Karpas-422 (cell line): ENCODE measurements around the gene UCK1. TPM values are rescaled to one million over a fixed set of nuclear protein-coding genes. Genes with fewer than 3 reads are reported as not detected.

Experiments used
- DNase-seq: peaks from one replicate; pipeline ENCODE4 v3.0.0-alpha.2; 2015
- H2AFZ ChIP-seq: fragments of 200-600 bp; sonication (generic); 2 replicates; pipeline ENCODE4 v1.6.1; 2014; ENCODE audit warnings: antibody characterized with exemption, low read length, mixed read lengths
- H3K27ac ChIP-seq: fragments of 200-600 bp; sonication (generic); 2 replicates; pipeline ENCODE4 v1.5.1; 2014; ENCODE audit warnings: mild to moderate bottlenecking, low read length, moderate library complexity
- H3K27me3 ChIP-seq: fragments of 200-600 bp; sonication (generic); 2 replicates; pipeline ENCODE4 v1.6.1; 2014; ENCODE audit warnings: low read length, mixed read lengths
- H3K36me3 ChIP-seq: fragments of 200-600 bp; sonication (generic); 2 replicates; pipeline ENCODE4 v1.6.1; 2014; ENCODE audit warnings: low read length, mixed read lengths; ENCODE audit not compliant: insufficient read depth
- H3K4me1 ChIP-seq: fragments of 200-600 bp; sonication (generic); 2 replicates; pipeline ENCODE4 v1.6.1; 2014; ENCODE audit warnings: mild to moderate bottlenecking, low read length, mixed read lengths
- H3K4me2 ChIP-seq: fragments of 200-600 bp; sonication (generic); 2 replicates; pipeline ENCODE4 v1.6.1; 2014; ENCODE audit warnings: low read length, low read depth, mild to moderate bottlenecking; ENCODE audit not compliant: poor library complexity, severe bottlenecking
- H3K4me3 ChIP-seq: fragments of 200-600 bp; sonication (generic); 2 replicates; pipeline ENCODE4 v1.5.1; 2014; ENCODE audit warnings: mild to moderate bottlenecking, antibody characterized with exemption, low read length, mixed read lengths
- H3K79me2 ChIP-seq: fragments of 200-600 bp; sonication (generic); 2 replicates; pipeline ENCODE4 v1.6.1; 2014; ENCODE audit warnings: mild to moderate bottlenecking, low read length, mixed read lengths
- H3K9ac ChIP-seq: fragments of 200-600 bp; sonication (generic); 2 replicates; pipeline ENCODE4 v1.6.0; 2014; ENCODE audit warnings: low read length
- H3K9me2 ChIP-seq: fragments of 200-600 bp; sonication (generic), shearing (Covaris generic); replicated peaks from 2 replicates; pipeline ENCODE4 v1.6.0; 2014; ENCODE audit warnings: mild to moderate bottlenecking, low read length, moderate library complexity; ENCODE audit not compliant: insufficient read depth
- H3K9me3 ChIP-seq: fragments of 300-700, 200-600 bp; sonication (generic); 2 replicates; pipeline ENCODE4 v1.6.1; 2014; ENCODE audit warnings: low read length, mixed read lengths
- H4K20me1 ChIP-seq: fragments of 200-600 bp; sonication (generic); 2 replicates; pipeline ENCODE4 v1.6.1; 2014; ENCODE audit warnings: mild to moderate bottlenecking, antibody characterized with exemption, low read length, low read depth; ENCODE audit not compliant: insufficient read depth
- total RNA-seq: library from RNA; depleted of rRNA; stranded (reverse); fragments of >200 nt; shearing (Covaris generic); gene quantifications from 2 replicates; pipeline ENCODE4 v1.2.3, GENCODE V29; 2014; ENCODE audit warnings: low replicate concordance

Gene UCK1
- total RNA-seq, 1 experiment from 2014 or later = 8.0 TPM

GRCh38 chr9:131513177-131513576 lies 17.9 kb downstream of the UCK1 start:
- Histone ChIP-seq H3K36me3 (peaks cover 58% of the 10 kb centered on the region), H3K9me3 (no peaks in the 10 kb centered on the region), H3K79me2 (no peaks in the 10 kb centered on the region), H2AFZ (no peak overlapping the region), H3K27ac (no peak overlapping the region), H4K20me1 (0 out of 2 replicates have a peak, but pooled peaks cover 3% of the 10 kb centered on the region), H3K9me2 (no peaks in the 10 kb centered on the region), H3K4me2 (no peak overlapping the region), H3K27me3 (no peaks in the 10 kb centered on the region), H3K9ac (no peak overlapping the region), H3K4me1 (no peaks in the 10 kb centered on the region), H3K4me3 (no peak overlapping the region)
- DNase-seq = no peak

- H3K4me1 ChIP-seq = no peaks in the 10 kb centered on the region
- no peak overlapping the region for H3K4me2 ChIP-seq
- no peak overlapping the region for H2AFZ ChIP-seq
- H3K36me3 ChIP-seq = peaks cover 60% of the 10 kb centered on the region
- no peaks in the 10 kb centered on the region for H3K79me2 ChIP-seq
- DNase-seq = no peak
- no peak overlapping the region for H3K27ac ChIP-seq
- H4K20me1 ChIP-seq = 0 out of 2 replicates have a peak, but pooled peaks cover 3% of the 10 kb centered on the region
- no peaks in the 10 kb centered on the region for H3K9me2 ChIP-seq
- no peaks in the 10 kb centered on the region for H3K9me3 ChIP-seq
- no peak overlapping the region for H3K9ac ChIP-seq
- no peak overlapping the region for H3K4me3 ChIP-seq
- H3K27me3 ChIP-seq = no peaks in the 10 kb centered on the region
These were observed 19.2 kb downstream of the UCK1 start for GRCh38 chr9:131511880-131512279.

GRCh38 chr9:131511416-131511815 lies 19.6 kb downstream of the UCK1 start:
- no peaks in the 10 kb centered on the region for H3K9me3 ChIP-seq
- no peak overlapping the region for H3K27ac ChIP-seq
- H4K20me1 ChIP-seq = 0 out of 2 replicates have a peak, but pooled peaks cover 3% of the 10 kb centered on the region
- no peaks in the 10 kb centered on the region for H3K4me1 ChIP-seq
- no peak overlapping the region for H3K4me2 ChIP-seq
- DNase-seq = no peak
- H3K79me2 ChIP-seq = no peaks in the 10 kb centered on the region
- no peak overlapping the region for H2AFZ ChIP-seq
- H3K36me3 ChIP-seq = peaks cover 56% of the 10 kb centered on the region
- H3K27me3 ChIP-seq = no peaks in the 10 kb centered on the region
- H3K9me2 ChIP-seq = no peaks in the 10 kb centered on the region
- no peak overlapping the region for H3K4me3 ChIP-seq
- H3K9ac ChIP-seq = no peak overlapping the region

DNA sequence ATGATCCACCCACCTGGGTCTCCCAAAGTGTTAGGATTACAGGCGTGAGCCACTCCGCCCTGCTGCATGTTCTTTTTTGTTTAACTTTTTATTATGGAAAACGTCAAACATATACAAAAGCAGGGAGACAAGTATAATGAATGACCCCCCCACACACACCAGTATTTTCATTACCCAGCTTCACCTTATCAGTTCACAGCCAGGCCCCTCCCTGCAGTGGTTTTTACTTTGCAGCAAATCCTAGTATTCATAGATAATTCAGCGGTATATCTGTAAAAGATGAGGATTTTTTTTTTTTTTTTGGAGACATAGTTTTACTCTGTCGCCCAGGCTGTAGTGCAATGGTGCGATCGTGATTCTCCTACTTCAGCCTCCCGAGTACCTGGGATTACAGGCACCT lies 26.1 kb downstream of the UCK1 start:
- H3K9ac ChIP-seq = no peak overlapping the region
- H3K27me3 ChIP-seq = no peaks in the 10 kb centered on the region
- H3K27ac ChIP-seq = no peak overlapping the region
- peaks cover 17% of the 10 kb centered on the region for H3K79me2 ChIP-seq
- H3K9me2 ChIP-seq = no peaks in the 10 kb centered on the region
- H2AFZ ChIP-seq = no peak overlapping the region
- no peak overlapping the region for H3K4me3 ChIP-seq
- H3K4me1 ChIP-seq = peaks cover 12% of the 10 kb centered on the region
- 0 out of 2 replicates have a peak, but pooled peaks cover 3% of the 10 kb centered on the region for H4K20me1 ChIP-seq
- no peaks in the 10 kb centered on the region for H3K9me3 ChIP-seq
- H3K4me2 ChIP-seq = no peak overlapping the region
- peaks cover 14% of the 10 kb centered on the region; the same call in 1 of the 2 replicates for H3K36me3 ChIP-seq
- DNase-seq = no peak

- Histone ChIP-seq H3K27ac (no peak overlapping the region; the same call in 1 of the 2 replicates), H3K36me3 (peaks cover 14% of the 10 kb centered on the region; the same call in 1 of the 2 replicates), H3K4me2 (peak overlapping the region; percentile 95), H3K9ac (peak overlapping the region; percentile 91), H3K4me1 (peaks cover 12% of the 10 kb centered on the region), H3K79me2 (peaks cover 17% of the 10 kb centered on the region), H3K9me3 (no peaks in the 10 kb centered on the region), H3K4me3 (peak overlapping the region; percentile 93), H2AFZ (no peak overlapping the region), H4K20me1 (0 out of 2 replicates have a peak, but pooled peaks cover 3% of the 10 kb centered on the region), H3K27me3 (no peaks in the 10 kb centered on the region), H3K9me2 (no peaks in the 10 kb centered on the region)
- DNase-seq = no peak
These were observed 27.2 kb downstream of the UCK1 start for GRCh38 chr9:131503626-131504465.

DNA sequence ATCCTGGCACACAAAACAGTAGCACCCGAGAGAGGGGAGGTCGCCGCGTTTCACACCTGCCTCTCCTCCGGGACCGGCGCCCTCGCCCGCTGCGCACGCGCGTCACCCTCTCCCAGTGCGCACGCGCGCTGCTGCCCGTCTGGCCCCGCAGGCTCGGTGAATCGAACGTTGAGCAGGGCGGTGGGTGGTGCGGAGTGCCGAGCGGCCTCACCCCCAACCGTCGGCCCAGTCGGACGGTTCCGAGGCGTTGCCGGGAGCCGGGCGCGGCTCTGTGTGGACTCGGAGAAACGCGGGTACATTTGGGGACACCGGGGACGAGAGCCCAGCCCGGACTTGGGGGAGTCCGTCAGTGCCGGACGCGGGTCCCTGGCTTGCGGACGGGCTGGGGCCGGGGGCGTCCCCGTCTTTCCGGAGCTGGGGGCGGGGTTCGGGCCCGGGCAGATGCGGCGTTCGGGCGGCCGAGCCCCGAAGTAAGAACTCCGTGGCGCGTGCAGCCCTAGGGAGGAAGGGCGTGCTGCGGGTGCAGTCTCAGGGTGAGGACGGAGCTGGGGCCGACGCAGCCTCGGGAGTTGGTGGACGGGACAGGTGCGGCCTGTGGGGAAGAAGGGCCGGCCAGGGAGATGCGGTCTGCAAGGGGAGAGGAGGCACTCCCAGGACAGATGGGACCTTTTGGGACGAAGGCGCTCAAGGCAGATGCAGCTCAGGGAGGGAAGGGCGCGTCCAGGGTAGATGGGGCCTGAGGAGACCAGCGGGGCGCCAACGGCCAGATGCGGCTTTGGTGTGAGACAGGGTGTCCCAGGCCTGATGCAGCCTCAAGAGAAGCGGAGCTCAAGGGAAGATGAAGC lies 28.1 kb downstream of the UCK1 start, which contains the start of gene POMT1:
POMT1 (plus strand) TSS at position 138 of the 845 bp plus-strand sequence. CDS start 1,301 bp downstream, outside the sequence.
- H3K79me2 ChIP-seq = peaks cover 17% of the 10 kb centered on the region
- peak within 1 kb of the TSS; percentile 95 for H3K4me2 ChIP-seq
- 0 out of 2 replicates have a peak, but pooled peaks cover 3% of the 10 kb centered on the region for H4K20me1 ChIP-seq
- H2AFZ ChIP-seq = peak within 1 kb of the TSS; percentile 48; the same call in 1 of the 2 replicates
- H3K9me2 ChIP-seq = no peaks in the 10 kb centered on the region
- peaks cover 15% of the 10 kb centered on the region; the same call in 1 of the 2 replicates for H3K36me3 ChIP-seq
- peak within 1 kb of the TSS; percentile 42; the same call in 1 of the 2 replicates for H3K27ac ChIP-seq
- peak within 1 kb of the TSS; percentile 93 for H3K4me3 ChIP-seq
- H3K9me3 ChIP-seq = no peaks in the 10 kb centered on the region
- peak; percentile 95 for DNase-seq
- peak within 1 kb of the TSS; percentile 91 for H3K9ac ChIP-seq
- H3K27me3 ChIP-seq = no peaks in the 10 kb centered on the region
- peaks cover 12% of the 10 kb centered on the region for H3K4me1 ChIP-seq

DNA sequence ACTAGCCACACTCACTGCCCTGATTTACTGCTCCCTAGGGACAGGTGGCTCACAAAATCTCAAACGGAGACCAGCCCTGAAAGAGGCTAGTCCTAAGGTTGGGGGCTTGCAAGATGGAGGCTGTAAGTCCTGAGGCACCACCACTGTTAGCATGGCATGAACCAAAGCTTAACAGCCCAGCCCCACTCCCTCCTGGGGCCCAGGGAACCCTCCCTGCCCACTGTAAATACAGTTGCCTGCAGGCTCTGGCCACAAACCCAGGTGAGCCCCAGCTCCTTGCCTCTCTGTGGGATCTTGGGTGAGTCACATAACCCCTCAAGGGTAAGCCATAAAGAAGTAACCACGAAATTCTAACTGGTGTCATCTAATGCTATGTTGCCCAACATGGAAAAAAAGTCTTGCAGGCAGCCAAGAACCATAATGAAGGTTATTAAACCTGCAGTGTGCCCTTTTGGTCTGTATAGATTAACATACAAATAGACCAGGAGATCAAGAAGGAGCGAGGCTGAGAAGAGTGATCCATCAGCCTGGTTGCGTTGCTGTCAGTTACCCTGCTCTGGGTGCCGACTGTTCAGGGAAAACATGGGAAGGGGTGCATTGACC lies 30.0 kb downstream of the UCK1 start:
- no peak for DNase-seq
- no peak overlapping the region for H2AFZ ChIP-seq
- peaks cover 12% of the 10 kb centered on the region for H3K4me1 ChIP-seq
- H3K79me2 ChIP-seq = peaks cover 17% of the 10 kb centered on the region
- H3K27ac ChIP-seq = no peak overlapping the region
- no peaks in the 10 kb centered on the region for H3K9me3 ChIP-seq
- no peaks in the 10 kb centered on the region for H3K9me2 ChIP-seq
- no peak overlapping the region for H3K4me2 ChIP-seq
- peaks cover 8% of the 10 kb centered on the region; the same call in 1 of the 2 replicates for H3K36me3 ChIP-seq
- no peak overlapping the region for H3K4me3 ChIP-seq
- H4K20me1 ChIP-seq = peaks cover 5% of the 10 kb centered on the region; the same call in 1 of the 2 replicates
- no peaks in the 10 kb centered on the region for H3K27me3 ChIP-seq
- H3K9ac ChIP-seq = no peak overlapping the region
